SH-SY5Y (cell line): ENCODE data around the gene DCLK1.

Source experiments
- GATA2 ChIP-seq: IDR thresholded peaks from 2 replicates; pipeline ENCODE4 v1.6.1; 2011; ENCODE audit warnings: mild to moderate bottlenecking, low read depth, low read length
- GATA3 ChIP-seq: IDR thresholded peaks from 2 replicates; pipeline ENCODE4 v1.6.1; 2011; ENCODE audit warnings: low read depth, mild to moderate bottlenecking, low read length, moderate library complexity

DNA sequence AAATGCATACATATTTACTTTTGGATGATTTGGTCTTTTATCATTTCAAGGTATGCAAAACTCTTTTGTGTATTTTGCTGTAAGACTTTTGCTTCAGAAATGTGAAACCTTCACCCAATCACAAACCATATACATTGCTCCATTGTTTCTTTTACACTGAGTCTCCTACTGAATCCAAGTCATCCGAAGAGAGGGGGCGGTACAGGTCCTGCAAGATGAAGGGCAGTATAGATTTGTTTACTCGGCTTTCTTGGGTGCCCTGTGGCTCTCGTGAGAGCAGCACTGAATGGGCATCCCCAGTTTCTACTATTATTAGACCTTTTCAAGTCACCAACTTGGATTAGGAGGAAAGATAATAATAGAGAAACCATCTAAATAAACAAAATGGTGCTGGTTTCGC, 280.6 kb downstream of the DCLK1 start:
- TF ChIP-seq GATA2 (no peak), GATA3 (no peak)
